GM12864 (cell line): ENCODE results near the gene SPATS2.

Source experiments
- DNase-seq: peaks from one replicate; pipeline ENCODE4 v3.0.0-alpha.2; 2011; ENCODE audit warnings: low read depth
- H3K4me3 ChIP-seq: 2 replicates; pipeline ENCODE4 v1.5.1; 2011; ENCODE audit warnings: mild to moderate bottlenecking, low read depth, low read length, control low read depth
- CTCF ChIP-seq: IDR thresholded peaks from 2 replicates; pipeline ENCODE4 v1.5.1; 2011; ENCODE audit warnings: low read depth, mild to moderate bottlenecking, moderate library complexity, low read length, control low read depth, inconsistent platforms; ENCODE audit errors: missing control alignments

The SPATS2 gene

GRCh38 chr12:49442915-49443314, 75.7 kb downstream of the SPATS2 start:
- TF ChIP-seq CTCF = no peak
- H3K4me3 ChIP-seq = no peak overlapping the region

GRCh38 chr12:49446571-49446970, 79.3 kb downstream of the SPATS2 start:
- no peak overlapping the region for H3K4me3 ChIP-seq
- TF ChIP-seq CTCF = no peak
- DNase-seq = no peak

More at GRCh38 chr12:49442915-49443314, 75.7 kb downstream of the SPATS2 start:
- DNase-seq = no peak

- DNase-seq = no peak
- TF ChIP-seq CTCF = no peak
- no peak overlapping the region for H3K4me3 ChIP-seq
Measured at GRCh38 chr12:49448858-49449257, 81.6 kb downstream of the SPATS2 start.

GRCh38 chr12:49451468-49452259, 84.4 kb downstream of the SPATS2 start:
- no peak for TF ChIP-seq CTCF
- H3K4me3 ChIP-seq = no peak overlapping the region
- DNase-seq = peak; percentile 40

GRCh38 chr12:49455501-49455900, 88.2 kb downstream of the SPATS2 start:
- no peak overlapping the region for H3K4me3 ChIP-seq
- no peak for TF ChIP-seq CTCF
- DNase-seq = no peak

- no peak for DNase-seq
- no peak for TF ChIP-seq CTCF
Measured at GRCh38 chr12:49456131-49456679, 88.9 kb downstream of the SPATS2 start.

GRCh38 chr12:49458816-49459215, 91.6 kb downstream of the SPATS2 start:
- no peak for TF ChIP-seq CTCF
- no peak overlapping the region for H3K4me3 ChIP-seq
- DNase-seq = no peak

More at GRCh38 chr12:49456131-49456679, 88.9 kb downstream of the SPATS2 start:
- no peak overlapping the region for H3K4me3 ChIP-seq
